Smooth muscle cell (in vitro differentiated cells): ENCODE results near the gene LHX4. TPM values are rescaled to one million over a fixed set of nuclear protein-coding genes. Genes with fewer than 3 reads are reported as not detected.

Experiments used
- DNase-seq: peaks from one replicate; lab custom pipeline; 2025; ENCODE audit not compliant: unreplicated experiment; lab: John Stamatoyannopoulos, UW
- H2AFZ ChIP-seq: fragments of 200-600 bp; sonication (generic); 2 replicates; pipeline ENCODE4 v1.6.0; 2016; ENCODE audit warnings: antibody characterized with exemption, low read depth, mild to moderate bottlenecking
- H3F3A ChIP-seq: fragments of 200-600 bp; sonication (generic); 2 replicates; pipeline ENCODE4 v1.6.0; 2017; ENCODE audit warnings: antibody characterized with exemption, low read depth
- H3K27ac ChIP-seq: fragments of 200-600 bp; sonication (generic); 2 replicates; pipeline ENCODE4 v1.5.1; 2016; ENCODE audit warnings: low read depth, mild to moderate bottlenecking
- H3K27me3 ChIP-seq: fragments of 200-600 bp; sonication (generic); 2 replicates; pipeline ENCODE4 v1.6.1; 2016; ENCODE audit warnings: low read depth, mild to moderate bottlenecking
- H3K36me3 ChIP-seq: fragments of 200-600 bp; sonication (generic); 2 replicates; pipeline ENCODE4 v1.5.1; 2016; ENCODE audit warnings: low read depth
- H3K4me1 ChIP-seq: fragments of 200-600 bp; sonication (generic); 2 replicates; pipeline ENCODE4 v1.5.1; 2016; ENCODE audit warnings: low read depth
- H3K4me2 ChIP-seq: fragments of 200-600 bp; sonication (generic); 2 replicates; pipeline ENCODE4 v1.6.0; 2016; ENCODE audit warnings: mild to moderate bottlenecking
- H3K4me3 ChIP-seq: fragments of 200-600 bp; sonication (generic); 2 replicates; pipeline ENCODE4 v1.5.1; 2016; ENCODE audit warnings: mild to moderate bottlenecking
- H3K79me2 ChIP-seq: fragments of 200-600 bp; sonication (generic); 2 replicates; pipeline ENCODE4 v1.6.0; 2016; ENCODE audit warnings: low read depth, mild to moderate bottlenecking
- H3K9ac ChIP-seq: fragments of 200-600 bp; sonication (generic); 2 replicates; pipeline ENCODE4 v1.6.0; 2016; ENCODE audit warnings: low read depth
- H3K9me3 ChIP-seq: fragments of 200-600 bp; sonication (generic); replicated peaks from 2 replicates; pipeline ENCODE4 v1.5.1; 2016; ENCODE audit warnings: low read depth
- H4K20me1 ChIP-seq: fragments of 200-600 bp; sonication (generic); 2 replicates; pipeline ENCODE4 v1.6.0; 2016; ENCODE audit warnings: low read depth
- CTCF ChIP-seq: fragments of 200-600 bp; sonication (generic); IDR thresholded peaks from 2 replicates; pipeline ENCODE4 v1.5.1; 2017; ENCODE audit warnings: borderline replicate concordance, mild to moderate bottlenecking, antibody characterized with exemption; ENCODE audit not compliant: insufficient read depth, poor library complexity, severe bottlenecking
- WGBS: methylation state at CpG from one replicate; pipeline ENCODE4 v1.1.7; 2016; ENCODE audit warnings: low lambda C conversion rate; 5-methylcytosine and 5-hydroxymethylcytosine counted together
- polyA plus RNA-seq: library from polyadenylated mRNA; unstranded; fragments of >200 nt; fragmentation: Nextera tagmentation; extraction: Ambion mirVana; gene quantifications from 2 replicates; pipeline ENCODE4 v1.2.1, GENCODE V29; 2016
- total RNA-seq: library from RNA; depleted of rRNA; stranded (reverse); fragments of >200 nt; gene quantifications from 2 replicates; pipeline ENCODE4 v1.2.3, GENCODE V29; 2014

LHX4 gene
- total and polyA plus RNA-seq, 2 experiments from 2014 or later, result not detected

DNA sequence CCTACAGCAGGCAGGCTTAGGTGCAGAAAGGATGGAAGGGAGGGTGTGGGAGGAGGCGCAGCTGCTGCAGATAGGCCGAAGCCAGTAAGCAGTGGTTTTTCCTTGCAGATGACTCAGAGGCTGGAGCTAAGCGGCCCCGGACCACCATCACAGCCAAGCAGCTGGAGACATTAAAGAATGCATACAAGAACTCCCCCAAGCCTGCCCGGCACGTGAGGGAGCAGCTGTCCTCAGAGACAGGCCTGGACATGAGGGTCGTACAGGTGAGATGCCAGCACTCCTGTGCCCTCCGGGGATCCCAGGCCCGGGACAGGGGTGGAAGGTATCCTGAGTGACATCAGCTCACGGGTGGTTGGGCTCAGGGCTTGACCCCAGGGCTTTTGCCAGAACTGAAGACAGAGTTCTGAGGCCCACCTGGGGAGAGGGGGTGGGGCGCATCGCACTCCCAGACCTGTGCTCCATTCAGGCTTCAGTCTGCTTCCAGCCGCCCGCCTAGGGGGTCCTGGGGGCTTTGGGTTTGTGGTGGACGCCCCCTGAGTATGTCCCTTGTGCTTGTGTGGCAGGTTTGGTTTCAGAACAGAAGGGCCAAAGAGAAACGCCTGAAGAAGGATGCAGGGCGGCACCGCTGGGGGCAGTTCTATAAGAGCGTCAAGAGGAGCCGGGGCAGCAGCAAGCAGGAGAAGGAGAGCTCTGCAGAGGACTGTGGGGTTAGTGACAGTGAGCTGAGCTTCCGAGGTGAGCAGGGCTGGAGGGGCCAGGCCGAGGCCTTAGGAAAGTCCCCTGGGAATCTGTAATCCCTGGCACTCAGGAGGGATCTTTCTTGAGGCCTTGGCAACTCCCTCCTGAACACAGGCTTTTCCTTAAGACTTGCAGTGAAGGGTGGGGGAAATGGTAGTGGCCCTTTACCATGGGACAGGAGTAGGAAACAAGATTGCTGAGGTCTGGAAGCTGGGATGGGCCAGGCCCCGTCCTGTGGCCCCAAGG, 41.5 kb downstream of the LHX4 start:
- Histone ChIP-seq H3K9me3 (no peaks in the 10 kb centered on the region), H2AFZ (no peak overlapping the region), H3K9ac (no peak overlapping the region), H3K79me2 (no peaks in the 10 kb centered on the region), H3K4me3 (no peak overlapping the region), H3K4me1 (peaks cover 23% of the 10 kb centered on the region), H3K27me3 (no peaks in the 10 kb centered on the region), H3K36me3 (no peaks in the 10 kb centered on the region), H3F3A (no peaks in the 10 kb centered on the region), H4K20me1 (no peaks in the 10 kb centered on the region), H3K27ac (no peak overlapping the region), H3K4me2 (no peak overlapping the region)
- 65% methylated on average over 23 of the region's 23 CpGs for WGBS
- no peak for DNase-seq
- TF ChIP-seq CTCF, result no peak

DNA sequence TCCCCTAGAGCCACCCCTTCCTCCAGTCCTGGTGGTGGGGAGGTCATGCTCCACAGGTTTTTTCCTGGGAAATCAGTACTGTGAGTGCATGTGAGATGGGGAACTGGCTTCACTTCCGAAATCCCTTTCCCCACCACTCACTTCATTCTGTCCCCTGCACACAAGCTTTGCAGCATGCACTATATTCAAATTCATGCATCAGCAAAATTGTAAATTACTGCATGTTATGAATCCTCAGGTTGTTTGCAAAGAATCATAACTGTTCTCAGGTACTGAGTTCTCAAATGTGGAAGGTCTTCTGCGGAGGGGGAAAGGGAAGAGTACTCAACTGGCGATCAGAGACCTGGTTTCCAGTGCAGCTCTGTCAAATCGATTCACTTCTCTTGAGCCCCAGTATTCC, 42.3 kb downstream of the LHX4 start:
- H3K36me3 ChIP-seq, result no peaks in the 10 kb centered on the region
- no peaks in the 10 kb centered on the region for H4K20me1 ChIP-seq
- H3K27me3 ChIP-seq, result no peaks in the 10 kb centered on the region
- 97% methylated on average over 4 of the region's 4 CpGs for WGBS
- H3K79me2 ChIP-seq, result no peaks in the 10 kb centered on the region
- H3K4me3 ChIP-seq, result no peak overlapping the region
- no peaks in the 10 kb centered on the region for H3F3A ChIP-seq
- H3K4me1 ChIP-seq, result peaks cover 23% of the 10 kb centered on the region
- no peak overlapping the region for H2AFZ ChIP-seq
- H3K9me3 ChIP-seq, result no peaks in the 10 kb centered on the region
- no peak overlapping the region for H3K27ac ChIP-seq
- no peak overlapping the region for H3K9ac ChIP-seq
- no peak for DNase-seq
- no peak for TF ChIP-seq CTCF
- no peak overlapping the region for H3K4me2 ChIP-seq

DNA sequence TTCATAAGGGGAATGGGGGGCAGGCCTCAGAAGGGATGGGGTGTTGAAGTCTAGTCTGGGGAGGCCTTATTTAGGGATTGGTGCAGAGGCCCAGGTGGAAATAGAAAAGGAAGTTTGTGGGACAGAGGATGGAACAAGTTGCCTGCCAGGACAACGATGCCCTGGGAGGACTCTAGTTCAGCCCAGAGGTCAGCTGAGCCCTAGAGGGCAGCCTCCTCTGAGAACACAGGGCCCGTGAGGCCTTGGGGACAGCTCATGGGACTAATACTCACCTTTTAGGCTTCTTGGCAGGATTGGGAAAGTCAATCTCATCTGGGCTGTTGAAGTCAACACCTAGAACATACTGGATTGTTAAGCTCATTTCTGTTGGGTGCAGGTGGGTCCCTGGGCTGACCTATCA, 43.0 kb downstream of the LHX4 start:
- WGBS, result 100% methylated on average over 2 of the region's 2 CpGs
- no peak overlapping the region for H3K4me3 ChIP-seq
- H3K79me2 ChIP-seq, result no peaks in the 10 kb centered on the region
- DNase-seq, result no peak
- H2AFZ ChIP-seq, result no peak overlapping the region
- peaks cover 20% of the 10 kb centered on the region for H3K4me1 ChIP-seq
- no peaks in the 10 kb centered on the region for H3K27me3 ChIP-seq
- no peak for TF ChIP-seq CTCF
- H4K20me1 ChIP-seq, result no peaks in the 10 kb centered on the region
- H3K9me3 ChIP-seq, result no peaks in the 10 kb centered on the region
- no peak overlapping the region for H3K4me2 ChIP-seq
- no peak overlapping the region for H3K27ac ChIP-seq
- no peak overlapping the region for H3K9ac ChIP-seq
- no peaks in the 10 kb centered on the region for H3F3A ChIP-seq
- H3K36me3 ChIP-seq, result no peaks in the 10 kb centered on the region
